RWPE2 (cell line): ENCODE results near the gene ARPP21.

ENCODE experiments used
- ATAC-seq: fragments of 200-7000 bp; cut with Tn5 transposase; 3 replicates; pipeline ENCODE4 v1.9.1; 2021; ENCODE audit warnings: low read depth
- DNase-seq: peaks from one replicate; pipeline ENCODE4 v3.0.0-alpha.2; 2020; ENCODE audit warnings: low spot score
- H3K27ac ChIP-seq: fragments of 450-650 bp; 2 replicates; pipeline ENCODE4 v1.5.1; 2017; ENCODE audit warnings: mild to moderate bottlenecking; ENCODE audit not compliant: poor library complexity, severe bottlenecking
- H3K27me3 ChIP-seq: fragments of 250-450 bp; sonication (Bioruptor Pico); 2 replicates; pipeline ENCODE4 v1.5.1; 2021; ENCODE audit warnings: mild to moderate bottlenecking, moderate library complexity; ENCODE audit not compliant: insufficient read depth, poor library complexity, severe bottlenecking
- H3K36me3 ChIP-seq: fragments of 250-450 bp; sonication (Bioruptor Pico); 2 replicates; pipeline ENCODE4 v1.5.1; 2020; ENCODE audit warnings: low read depth, mild to moderate bottlenecking, moderate library complexity
- H3K4me1 ChIP-seq: fragments of 250-450 bp; sonication (Bioruptor Pico); 2 replicates; pipeline ENCODE4 v1.5.1; 2021; ENCODE audit warnings: mild to moderate bottlenecking, moderate library complexity; ENCODE audit not compliant: insufficient read depth, poor library complexity, severe bottlenecking
- H3K4me3 ChIP-seq: fragments of 250-450 bp; sonication (Bioruptor Pico); 2 replicates; pipeline ENCODE4 v1.5.1; 2021; ENCODE audit warnings: mild to moderate bottlenecking, moderate library complexity; ENCODE audit not compliant: severe bottlenecking
- H3K9me3 ChIP-seq: fragments of 250-450 bp; sonication (Bioruptor Pico); 2 replicates; pipeline ENCODE4 v1.5.1; 2021; ENCODE audit warnings: mild to moderate bottlenecking, moderate library complexity; ENCODE audit not compliant: severe bottlenecking
- CTCF ChIP-seq: fragments of 450-650 bp; IDR thresholded peaks from one replicate; pipeline ENCODE4 v1.5.1; 2017; ENCODE audit warnings: mild to moderate bottlenecking, moderate library complexity; ENCODE audit not compliant: poor library complexity, severe bottlenecking

The ARPP21 gene

GRCh38 chr3:35832140-35832571, 192.8 kb downstream of the ARPP21 start:
- H3K27ac ChIP-seq, result no peak overlapping the region
- no peak for ATAC-seq
- TF ChIP-seq CTCF, result no peak

More at GRCh38 chr3:35832140-35832571, 192.8 kb downstream of the ARPP21 start:
- no peaks in the 10 kb centered on the region for H3K36me3 ChIP-seq
- H3K27me3 ChIP-seq, result no peaks in the 10 kb centered on the region
- no peak overlapping the region for H3K4me3 ChIP-seq
- H3K9me3 ChIP-seq, result no peaks in the 10 kb centered on the region
- DNase-seq, result no peak
- H3K4me1 ChIP-seq, result no peaks in the 10 kb centered on the region
